ENCODE results near the gene PLAAT3. TPM values are rescaled to one million over a fixed set of nuclear protein-coding genes. Genes with fewer than 3 reads are reported as not detected.
A peak's percentile ranks its signal among the peaks of the same experiment; 100 is the strongest.
"Not testable (repeated sequence)": the region's sequence is repeated elsewhere in the genome, so short reads cannot be mapped to it uniquely, and the experiment has no call there.

The PLAAT3 gene
- total RNA-seq, 4 donors from 2014 or later, result 6.8 to 20.1 (median 18.4) TPM

GRCh38 chr11:63549411-63549810 is 64.8 kb downstream of the PLAAT3 start:
- peaks cover 0 to 26% (median 0%) of the 10 kb centered on the region in 3 donors for H3K36me3 ChIP-seq
- no peak overlapping the region for H3K27ac ChIP-seq
- H3K4me1 ChIP-seq, result peaks cover 0 to 5% (median 2%) of the 10 kb centered on the region in 4 donors
- no peaks in the 10 kb centered on the region for H3K27me3 ChIP-seq
- no peaks in the 10 kb centered on the region for H3K9me3 ChIP-seq
- DNase-seq, result no peak
- TF ChIP-seq CTCF (IDR thresholded peaks at IDR 0.05) (no peak), POLR2A (IDR thresholded peaks at IDR 0.05) (no peak)
- H3K4me3 ChIP-seq, result no peak overlapping the region

- Histone ChIP-seq H3K27ac (no peak overlapping the region), H3K27me3 (no peaks in the 10 kb centered on the region), H3K4me3 (no peak overlapping the region), H3K4me1 (peaks cover 0 to 4% (median under 1%) of the 10 kb centered on the region in 4 donors), H3K9me3 (no peaks in the 10 kb centered on the region), H3K36me3 (peaks cover 0 to 27% (median 0%) of the 10 kb centered on the region in 3 donors)
- TF ChIP-seq CTCF (IDR thresholded peaks at IDR 0.05) (no peak), POLR2A (IDR thresholded peaks at IDR 0.05) (no peak)
- no peak for DNase-seq
Measured at GRCh38 chr11:63548178-63548577, 66.1 kb downstream of the PLAAT3 start.

GRCh38 chr11:63547061-63547460 is 67.2 kb downstream of the PLAAT3 start:
- no peak for TF ChIP-seq CTCF (IDR thresholded peaks at IDR 0.05)
- no peak overlapping the region for H3K4me3 ChIP-seq
- no peaks in the 10 kb centered on the region for H3K9me3 ChIP-seq
- H3K36me3 ChIP-seq, result peaks cover 0 to 27% (median 0%) of the 10 kb centered on the region in 3 donors
- no peaks in the 10 kb centered on the region for H3K27me3 ChIP-seq
- DNase-seq, result no peak
- H3K27ac ChIP-seq, result no peak overlapping the region
- peaks cover 0 to 4% (median 0%) of the 10 kb centered on the region in 4 donors for H3K4me1 ChIP-seq

- H3K4me1 ChIP-seq, result peaks cover 0 to 4% (median 2%) of the 10 kb centered on the region in 4 donors
- no peak overlapping the region for H3K4me3 ChIP-seq
- TF ChIP-seq POLR2A (IDR thresholded peaks at IDR 0.05) (no peak), CTCF (IDR thresholded peaks at IDR 0.05) (no peak)
- H3K27ac ChIP-seq, result no peak overlapping the region
- H3K9me3 ChIP-seq, result no peaks in the 10 kb centered on the region
- peak in 1 of 3 donors; percentile 17 for DNase-seq
- H3K27me3 ChIP-seq, result no peaks in the 10 kb centered on the region
- peaks cover 0 to 30% (median 0%) of the 10 kb centered on the region in 3 donors for H3K36me3 ChIP-seq
Measured at GRCh38 chr11:63543711-63544110, 70.5 kb downstream of the PLAAT3 start.

GRCh38 chr11:63542506-63542905 is 71.7 kb downstream of the PLAAT3 start:
- not testable (repeated sequence) for H3K9me3 ChIP-seq, H3K27ac ChIP-seq, H3K4me3 ChIP-seq, DNase-seq, H3K27me3 ChIP-seq
- Histone ChIP-seq H3K36me3 (peaks cover 0 to 30% (median 0%) of the 10 kb centered on the region in 3 donors), H3K4me1 (peaks cover 0 to 16% (median 12%) of the 10 kb centered on the region in 4 donors)

- H3K4me1 ChIP-seq, result peaks cover 8 to 30% (median 22%) of the 10 kb centered on the region in 4 donors
- peak overlapping the region; percentile 76 to 92 (median 84) for H3K27ac ChIP-seq
- no peaks in the 10 kb centered on the region for H3K9me3 ChIP-seq
- no peak for TF ChIP-seq POLR2A (IDR thresholded peaks at IDR 0.05)
- TF ChIP-seq CTCF (IDR thresholded peaks at IDR 0.05), result no peak
- peak overlapping the region; percentile 50 to 62 (median 54) for H3K4me3 ChIP-seq
- no peaks in the 10 kb centered on the region for H3K27me3 ChIP-seq
- peaks cover 0 to 4% (median 0%) of the 10 kb centered on the region in 3 donors for H3K36me3 ChIP-seq
- DNase-seq, result peak; percentile 42 to 59 (median 50)
Measured at GRCh38 chr11:63537293-63538101, 76.7 kb downstream of the PLAAT3 start.
